ENCODE results near the gene LMO7.
A peak's percentile ranks its signal among the peaks of the same experiment; 100 is the strongest.

The LMO7 gene

GRCh38 chr13:75635828-75636435 is at the start of gene LMO7:
Gene LMO7, plus strand, starts transcription at chr13:75636330. Its CDS starts 328 bp downstream, at chr13:75636658.
- Histone ChIP-seq H3K27me3 (ENCODE audit: low read depth, low read length) (peaks cover 3% of the 10 kb centered on the region), H3K4me3 (ENCODE audit: low read depth in 1 of 2, low read length in 2 of 2) (peak within 1 kb of the TSS; percentile 69 to 80), H3K27ac (ENCODE audit: low read length) (no peak within 1 kb of the TSS), H3K4me1 (ENCODE audit: control insufficient read depth in 1 of 2, insufficient read depth in 2 of 2, low read length in 2 of 2) (peaks cover 0 to 10% of the 10 kb centered on the region in 2 donors), H3K9me3 (ENCODE audit: control insufficient read depth in 1 of 2, low read length in 2 of 2) (peaks cover 0 to 4% of the 10 kb centered on the region in 2 donors), H3K36me3 (ENCODE audit: control insufficient read depth in 1 of 2, insufficient read depth in 2 of 2, low read length in 2 of 2) (no peaks in the 10 kb centered on the region)

- Histone ChIP-seq H3K4me1 (ENCODE audit: control insufficient read depth in 1 of 2, insufficient read depth in 2 of 2, low read length in 2 of 2) (no peaks in the 10 kb centered on the region), H3K9me3 (ENCODE audit: control insufficient read depth in 1 of 2, low read length in 2 of 2) (no peaks in the 10 kb centered on the region), H3K27me3 (ENCODE audit: low read depth, low read length) (no peaks in the 10 kb centered on the region), H3K27ac (ENCODE audit: low read length) (no peak overlapping the region), H3K4me3 (ENCODE audit: low read depth in 1 of 2, low read length in 2 of 2) (no peak overlapping the region), H3K36me3 (ENCODE audit: control insufficient read depth in 1 of 2, insufficient read depth in 2 of 2, low read length in 2 of 2) (peaks cover 0 to 12% of the 10 kb centered on the region in 2 donors)
Measured at GRCh38 chr13:75587679-75588078, 48.5 kb upstream of the LMO7 start.

GRCh38 chr13:75596657-75597182 is 39.4 kb upstream of the LMO7 start:
- H3K27me3 ChIP-seq (ENCODE audit: low read depth, low read length) = no peaks in the 10 kb centered on the region
- no peaks in the 10 kb centered on the region for H3K4me1 ChIP-seq (ENCODE audit: control insufficient read depth in 1 of 2, insufficient read depth in 2 of 2, low read length in 2 of 2)
- no peak overlapping the region for H3K27ac ChIP-seq (ENCODE audit: low read length)
- H3K4me3 ChIP-seq (ENCODE audit: low read depth in 1 of 2, low read length in 2 of 2) = no peak overlapping the region
- H3K36me3 ChIP-seq (ENCODE audit: control insufficient read depth in 1 of 2, insufficient read depth in 2 of 2, low read length in 2 of 2) = peaks cover 0 to 17% of the 10 kb centered on the region in 2 donors
- H3K9me3 ChIP-seq (ENCODE audit: control insufficient read depth in 1 of 2, low read length in 2 of 2) = no peaks in the 10 kb centered on the region

GRCh38 chr13:75600371-75600770 is 35.8 kb upstream of the LMO7 start:
- peaks cover 0 to 22% of the 10 kb centered on the region in 2 donors for H3K36me3 ChIP-seq (ENCODE audit: control insufficient read depth in 1 of 2, insufficient read depth in 2 of 2, low read length in 2 of 2)
- no peaks in the 10 kb centered on the region for H3K27me3 ChIP-seq (ENCODE audit: low read depth, low read length)
- H3K9me3 ChIP-seq (ENCODE audit: control insufficient read depth in 1 of 2, low read length in 2 of 2) = no peaks in the 10 kb centered on the region
- H3K27ac ChIP-seq (ENCODE audit: low read length) = no peak overlapping the region
- no peaks in the 10 kb centered on the region for H3K4me1 ChIP-seq (ENCODE audit: control insufficient read depth in 1 of 2, insufficient read depth in 2 of 2, low read length in 2 of 2)
- H3K4me3 ChIP-seq (ENCODE audit: low read depth in 1 of 2, low read length in 2 of 2) = no peak overlapping the region

- Histone ChIP-seq H3K9me3 (ENCODE audit: control insufficient read depth in 1 of 2, low read length in 2 of 2) (no peaks in the 10 kb centered on the region), H3K4me1 (ENCODE audit: control insufficient read depth in 1 of 2, insufficient read depth in 2 of 2, low read length in 2 of 2) (no peaks in the 10 kb centered on the region), H3K27me3 (ENCODE audit: low read depth, low read length) (no peaks in the 10 kb centered on the region), H3K4me3 (ENCODE audit: low read depth in 1 of 2, low read length in 2 of 2) (no peak overlapping the region), H3K36me3 (ENCODE audit: control insufficient read depth in 1 of 2, insufficient read depth in 2 of 2, low read length in 2 of 2) (peaks cover 9 to 21% of the 10 kb centered on the region in 2 donors), H3K27ac (ENCODE audit: low read length) (no peak overlapping the region)
Measured at GRCh38 chr13:75603038-75603437, 33.1 kb upstream of the LMO7 start.

- peaks cover 2 to 9% of the 10 kb centered on the region in 2 donors for H3K36me3 ChIP-seq (ENCODE audit: control insufficient read depth in 1 of 2, insufficient read depth in 2 of 2, low read length in 2 of 2)
- H3K9me3 ChIP-seq (ENCODE audit: control insufficient read depth in 1 of 2, low read length in 2 of 2) = no peaks in the 10 kb centered on the region
- no peaks in the 10 kb centered on the region for H3K4me1 ChIP-seq (ENCODE audit: control insufficient read depth in 1 of 2, insufficient read depth in 2 of 2, low read length in 2 of 2)
- no peaks in the 10 kb centered on the region for H3K27me3 ChIP-seq (ENCODE audit: low read depth, low read length)
- no peak overlapping the region for H3K27ac ChIP-seq (ENCODE audit: low read length)
- H3K4me3 ChIP-seq (ENCODE audit: low read depth in 1 of 2, low read length in 2 of 2) = no peak overlapping the region
Measured at GRCh38 chr13:75607447-75607846, 28.7 kb upstream of the LMO7 start.

GRCh38 chr13:75610466-75610865 is 25.7 kb upstream of the LMO7 start:
- Histone ChIP-seq H3K4me3 (ENCODE audit: low read depth in 1 of 2, low read length in 2 of 2) (no peak overlapping the region), H3K27me3 (ENCODE audit: low read depth, low read length) (no peaks in the 10 kb centered on the region), H3K9me3 (ENCODE audit: control insufficient read depth in 1 of 2, low read length in 2 of 2) (no peaks in the 10 kb centered on the region), H3K4me1 (ENCODE audit: control insufficient read depth in 1 of 2, insufficient read depth in 2 of 2, low read length in 2 of 2) (no peaks in the 10 kb centered on the region), H3K36me3 (ENCODE audit: control insufficient read depth in 1 of 2, insufficient read depth in 2 of 2, low read length in 2 of 2) (peaks cover 0 to 9% of the 10 kb centered on the region in 2 donors), H3K27ac (ENCODE audit: low read length) (no peak overlapping the region)

GRCh38 chr13:75612354-75612753 is 23.8 kb upstream of the LMO7 start:
- no peaks in the 10 kb centered on the region for H3K36me3 ChIP-seq (ENCODE audit: control insufficient read depth in 1 of 2, insufficient read depth in 2 of 2, low read length in 2 of 2)
- no peaks in the 10 kb centered on the region for H3K9me3 ChIP-seq (ENCODE audit: control insufficient read depth in 1 of 2, low read length in 2 of 2)
- no peaks in the 10 kb centered on the region for H3K27me3 ChIP-seq (ENCODE audit: low read depth, low read length)
- H3K4me1 ChIP-seq (ENCODE audit: control insufficient read depth in 1 of 2, insufficient read depth in 2 of 2, low read length in 2 of 2) = no peaks in the 10 kb centered on the region
- H3K4me3 ChIP-seq (ENCODE audit: low read depth in 1 of 2, low read length in 2 of 2) = no peak overlapping the region
- no peak overlapping the region for H3K27ac ChIP-seq (ENCODE audit: low read length)

GRCh38 chr13:75617230-75617629 is 18.9 kb upstream of the LMO7 start:
- H3K27me3 ChIP-seq (ENCODE audit: low read depth, low read length) = no peaks in the 10 kb centered on the region
- H3K9me3 ChIP-seq (ENCODE audit: control insufficient read depth in 1 of 2, low read length in 2 of 2) = no peaks in the 10 kb centered on the region
- no peak overlapping the region for H3K27ac ChIP-seq (ENCODE audit: low read length)
- peaks cover 0 to 3% of the 10 kb centered on the region in 2 donors for H3K36me3 ChIP-seq (ENCODE audit: control insufficient read depth in 1 of 2, insufficient read depth in 2 of 2, low read length in 2 of 2)
- no peak overlapping the region for H3K4me3 ChIP-seq (ENCODE audit: low read depth in 1 of 2, low read length in 2 of 2)
- H3K4me1 ChIP-seq (ENCODE audit: control insufficient read depth in 1 of 2, insufficient read depth in 2 of 2, low read length in 2 of 2) = no peaks in the 10 kb centered on the region

- Histone ChIP-seq H3K4me3 (ENCODE audit: low read depth in 1 of 2, low read length in 2 of 2) (no peak overlapping the region), H3K27me3 (ENCODE audit: low read depth, low read length) (no peaks in the 10 kb centered on the region), H3K27ac (ENCODE audit: low read length) (no peak overlapping the region), H3K4me1 (ENCODE audit: control insufficient read depth in 1 of 2, insufficient read depth in 2 of 2, low read length in 2 of 2) (no peaks in the 10 kb centered on the region), H3K36me3 (ENCODE audit: control insufficient read depth in 1 of 2, insufficient read depth in 2 of 2, low read length in 2 of 2) (peaks cover 0 to 3% of the 10 kb centered on the region in 2 donors), H3K9me3 (ENCODE audit: control insufficient read depth in 1 of 2, low read length in 2 of 2) (no peaks in the 10 kb centered on the region)
Measured at GRCh38 chr13:75618308-75618707, 17.8 kb upstream of the LMO7 start.

GRCh38 chr13:75620020-75620419 is 16.1 kb upstream of the LMO7 start:
- Histone ChIP-seq H3K27me3 (ENCODE audit: low read depth, low read length) (no peaks in the 10 kb centered on the region), H3K9me3 (ENCODE audit: control insufficient read depth in 1 of 2, low read length in 2 of 2) (no peaks in the 10 kb centered on the region), H3K27ac (ENCODE audit: low read length) (no peak overlapping the region), H3K36me3 (ENCODE audit: control insufficient read depth in 1 of 2, insufficient read depth in 2 of 2, low read length in 2 of 2) (peaks cover 0 to 3% of the 10 kb centered on the region in 2 donors), H3K4me1 (ENCODE audit: control insufficient read depth in 1 of 2, insufficient read depth in 2 of 2, low read length in 2 of 2) (no peaks in the 10 kb centered on the region), H3K4me3 (ENCODE audit: low read depth in 1 of 2, low read length in 2 of 2) (no peak overlapping the region)

- Histone ChIP-seq H3K27ac (ENCODE audit: low read length) (no peak overlapping the region), H3K9me3 (ENCODE audit: control insufficient read depth in 1 of 2, low read length in 2 of 2) (no peaks in the 10 kb centered on the region), H3K36me3 (ENCODE audit: control insufficient read depth in 1 of 2, insufficient read depth in 2 of 2, low read length in 2 of 2) (peaks cover 0 to 3% of the 10 kb centered on the region in 2 donors), H3K27me3 (ENCODE audit: low read depth, low read length) (no peaks in the 10 kb centered on the region), H3K4me1 (ENCODE audit: control insufficient read depth in 1 of 2, insufficient read depth in 2 of 2, low read length in 2 of 2) (no peaks in the 10 kb centered on the region), H3K4me3 (ENCODE audit: low read depth in 1 of 2, low read length in 2 of 2) (no peak overlapping the region)
Measured at GRCh38 chr13:75621147-75621546, 15.0 kb upstream of the LMO7 start.
